ENCODE results near the gene DUSP22. TPM values are rescaled to one million over a fixed set of nuclear protein-coding genes. Genes with fewer than 3 reads are reported as not detected.

DUSP22 gene
- total RNA-seq, 1 donor = 37.7 TPM

DNA sequence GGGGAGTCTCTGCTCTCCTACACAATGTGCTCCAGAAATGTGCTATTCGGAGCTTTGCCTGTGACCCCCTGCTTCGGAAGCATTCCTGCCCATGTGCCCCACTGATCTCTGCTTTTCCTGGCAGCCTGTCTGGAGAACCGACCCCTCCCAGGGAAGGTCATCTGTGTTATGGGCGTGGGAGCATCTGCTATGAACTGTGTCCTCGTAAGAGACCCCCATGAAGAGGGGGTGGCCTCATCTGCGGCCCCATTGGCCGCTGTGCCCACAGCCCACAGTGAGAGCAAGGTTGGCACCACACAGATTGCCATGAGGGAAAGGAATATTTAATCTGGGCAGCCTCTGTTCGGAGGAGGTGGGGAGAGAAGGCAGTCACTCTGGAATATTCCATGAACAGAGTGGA is 66.6 kb downstream of the DUSP22 start:
- H3K4me1 ChIP-seq (ENCODE audit: insufficient read depth, low read length) = peaks cover 48% of the 10 kb centered on the region
- no peaks in the 10 kb centered on the region for H3K9me3 ChIP-seq (ENCODE audit: low read depth, low read length)
- no peaks in the 10 kb centered on the region for H3K27me3 ChIP-seq (ENCODE audit: insufficient read depth, low read length)
- no peak overlapping the region for H3K4me3 ChIP-seq (ENCODE audit: low read length)

DNA sequence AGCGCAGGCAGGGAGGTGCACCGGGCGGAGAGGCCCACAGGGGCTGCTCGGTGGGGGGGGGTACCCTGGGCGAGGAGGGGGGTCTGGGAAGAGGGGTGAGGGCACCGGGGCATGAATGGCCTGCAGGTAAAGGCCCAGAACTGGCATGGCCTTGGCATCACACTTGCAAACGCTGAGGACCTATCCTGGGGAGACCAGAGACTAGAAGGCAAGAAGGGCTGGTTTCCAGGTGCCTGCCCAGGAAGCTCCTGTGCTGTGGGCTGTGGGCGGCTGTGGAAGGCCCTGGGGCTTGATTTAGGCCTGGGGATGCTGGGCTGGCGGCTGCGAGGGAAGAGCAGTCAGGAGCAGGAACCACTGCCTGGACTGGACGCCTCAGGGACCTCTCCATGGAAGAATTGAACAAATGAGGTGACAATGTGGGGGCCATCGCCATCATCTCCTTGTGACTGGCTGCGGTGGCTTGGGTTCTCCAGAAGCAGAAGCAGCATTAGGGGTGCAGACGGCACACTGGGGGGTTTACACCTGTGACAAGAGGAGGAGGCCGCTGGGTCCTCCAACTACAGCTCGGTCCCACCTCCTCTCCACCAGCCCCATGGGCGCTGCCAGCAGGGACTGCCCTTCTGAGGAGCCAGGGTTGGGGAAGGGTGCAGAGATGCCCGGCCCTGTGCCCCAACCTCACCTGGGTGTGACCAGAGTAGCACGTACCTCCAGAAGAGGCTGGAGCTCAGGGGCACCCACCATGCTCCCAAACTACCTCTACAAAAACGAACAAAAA is 67.2 kb downstream of the DUSP22 start:
- Histone ChIP-seq H3K4me1 (ENCODE audit: insufficient read depth, low read length) (peaks cover 48% of the 10 kb centered on the region), H3K4me3 (ENCODE audit: low read length) (no peak overlapping the region), H3K27me3 (ENCODE audit: insufficient read depth, low read length) (no peaks in the 10 kb centered on the region), H3K9me3 (ENCODE audit: low read depth, low read length) (no peaks in the 10 kb centered on the region)

GRCh38 chr6:360349-360748 is 68.1 kb downstream of the DUSP22 start:
- Histone ChIP-seq H3K4me3 (ENCODE audit: low read length) (no peak overlapping the region), H3K27me3 (ENCODE audit: insufficient read depth, low read length) (no peaks in the 10 kb centered on the region), H3K4me1 (ENCODE audit: insufficient read depth, low read length) (peaks cover 46% of the 10 kb centered on the region), H3K9me3 (ENCODE audit: low read depth, low read length) (no peaks in the 10 kb centered on the region)

DNA sequence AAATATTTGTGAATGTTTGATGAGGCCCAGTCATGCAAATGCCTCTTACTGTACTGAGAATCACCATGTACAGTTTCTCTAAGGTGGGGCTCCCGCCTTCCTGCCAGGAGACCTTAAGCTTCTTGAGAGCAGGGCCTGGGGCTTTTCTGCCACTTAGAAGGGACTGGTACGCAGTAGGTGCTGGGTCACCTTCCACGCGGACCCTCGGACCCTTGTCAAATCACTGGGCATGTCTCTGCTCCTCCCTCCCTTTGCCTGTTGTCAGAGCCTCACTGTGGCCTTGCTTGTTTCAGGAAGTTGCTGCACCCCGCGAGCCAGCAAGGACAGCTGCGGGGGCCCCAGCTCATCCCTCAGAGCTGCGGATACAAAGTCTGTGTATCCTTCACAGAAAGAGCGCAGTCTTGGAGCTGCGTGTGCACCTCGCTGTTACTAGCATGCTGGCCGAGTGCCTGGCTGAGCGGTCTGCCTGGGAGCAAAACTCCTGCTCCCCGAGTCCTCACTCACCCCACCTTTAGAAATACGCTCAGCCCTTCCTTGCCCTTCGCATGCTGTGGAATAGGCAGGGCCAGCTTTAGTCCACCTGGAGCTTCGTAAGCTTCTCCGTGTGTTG is 68.6 kb downstream of the DUSP22 start:
- Histone ChIP-seq H3K27me3 (ENCODE audit: insufficient read depth, low read length) (no peaks in the 10 kb centered on the region), H3K4me3 (ENCODE audit: low read length) (no peak overlapping the region), H3K9me3 (ENCODE audit: low read depth, low read length) (no peaks in the 10 kb centered on the region), H3K4me1 (ENCODE audit: insufficient read depth, low read length) (peaks cover 41% of the 10 kb centered on the region)

DNA sequence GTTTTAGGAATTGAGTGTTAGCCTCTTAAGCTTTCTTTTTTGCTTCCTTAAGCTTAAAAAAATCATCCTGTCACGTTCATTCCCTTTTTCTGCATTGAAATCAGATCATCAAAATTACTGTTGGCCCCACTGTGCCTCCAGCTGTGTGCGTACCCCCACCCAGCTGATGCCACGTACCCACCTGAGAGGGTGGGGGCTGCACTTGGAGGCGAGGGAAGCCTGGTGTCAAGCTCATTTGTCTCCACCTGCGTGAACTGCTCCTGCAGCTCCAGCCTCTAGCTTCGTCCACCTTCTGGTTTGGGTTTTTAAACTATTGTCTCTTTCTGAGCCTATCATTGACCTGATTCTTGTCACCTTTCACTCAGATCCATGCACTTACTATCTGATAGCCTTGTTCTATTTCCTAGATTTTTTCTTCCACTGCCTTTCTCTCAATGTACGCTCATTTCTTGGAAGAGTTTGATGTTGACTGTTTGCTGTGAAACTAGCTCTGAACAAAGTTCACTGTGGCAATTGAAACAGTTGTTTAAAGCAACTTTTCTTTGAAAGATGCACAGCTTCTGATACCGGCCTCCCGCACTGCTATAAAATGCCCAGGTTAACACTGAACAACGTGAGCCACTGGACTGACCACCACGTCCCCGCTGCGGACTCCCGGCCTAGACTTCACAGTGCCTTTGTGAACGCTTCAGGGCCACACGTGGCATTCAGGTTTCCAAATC is 69.3 kb downstream of the DUSP22 start:
- Histone ChIP-seq H3K9me3 (ENCODE audit: low read depth, low read length) (no peaks in the 10 kb centered on the region), H3K27me3 (ENCODE audit: insufficient read depth, low read length) (no peaks in the 10 kb centered on the region), H3K4me1 (ENCODE audit: insufficient read depth, low read length) (peaks cover 34% of the 10 kb centered on the region), H3K4me3 (ENCODE audit: low read length) (no peak overlapping the region)

GRCh38 chr6:362231-362923 is 70.1 kb downstream of the DUSP22 start:
- no peaks in the 10 kb centered on the region for H3K9me3 ChIP-seq (ENCODE audit: low read depth, low read length)
- no peak overlapping the region for H3K4me3 ChIP-seq (ENCODE audit: low read length)
- no peaks in the 10 kb centered on the region for H3K27me3 ChIP-seq (ENCODE audit: insufficient read depth, low read length)
- peaks cover 26% of the 10 kb centered on the region for H3K4me1 ChIP-seq (ENCODE audit: insufficient read depth, low read length)

DNA sequence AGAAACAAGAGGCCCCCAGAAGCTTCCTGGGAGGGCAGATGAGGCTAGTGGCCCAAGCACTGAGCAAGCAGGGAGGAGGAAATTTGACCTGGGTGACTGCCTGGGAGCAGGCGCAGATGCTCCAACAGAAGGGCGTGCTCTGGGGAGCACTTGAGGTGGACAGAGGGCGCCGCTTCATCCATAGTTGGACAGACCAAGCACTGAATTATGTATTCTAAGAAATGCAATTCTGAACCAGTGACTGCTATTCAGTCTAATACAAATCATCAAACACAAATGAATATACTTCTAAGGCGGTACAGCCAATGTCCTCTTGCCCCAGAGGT is 70.6 kb downstream of the DUSP22 start:
- H3K9me3 ChIP-seq (ENCODE audit: low read depth, low read length) = no peaks in the 10 kb centered on the region
- no peak overlapping the region for H3K4me3 ChIP-seq (ENCODE audit: low read length)
- H3K4me1 ChIP-seq (ENCODE audit: insufficient read depth, low read length) = peaks cover 21% of the 10 kb centered on the region
- no peaks in the 10 kb centered on the region for H3K27me3 ChIP-seq (ENCODE audit: insufficient read depth, low read length)

- Histone ChIP-seq H3K27me3 (ENCODE audit: insufficient read depth, low read length) (no peaks in the 10 kb centered on the region), H3K4me1 (ENCODE audit: insufficient read depth, low read length) (peaks cover 17% of the 10 kb centered on the region), H3K4me3 (ENCODE audit: low read length) (no peak overlapping the region), H3K9me3 (ENCODE audit: low read depth, low read length) (no peaks in the 10 kb centered on the region)
Observed at GRCh38 chr6:363291-363690, 71.0 kb downstream of the DUSP22 start.

- Histone ChIP-seq H3K9me3 (ENCODE audit: low read depth, low read length) (no peaks in the 10 kb centered on the region), H3K4me1 (ENCODE audit: insufficient read depth, low read length) (peaks cover 10% of the 10 kb centered on the region), H3K4me3 (ENCODE audit: low read length) (no peak overlapping the region), H3K27me3 (ENCODE audit: insufficient read depth, low read length) (no peaks in the 10 kb centered on the region)
Observed at GRCh38 chr6:363909-364308, 71.6 kb downstream of the DUSP22 start.

GRCh38 chr6:364609-365540 is 72.6 kb downstream of the DUSP22 start:
- Histone ChIP-seq H3K4me3 (ENCODE audit: low read length) (no peak overlapping the region), H3K4me1 (ENCODE audit: insufficient read depth, low read length) (peaks cover 9% of the 10 kb centered on the region), H3K9me3 (ENCODE audit: low read depth, low read length) (no peaks in the 10 kb centered on the region), H3K27me3 (ENCODE audit: insufficient read depth, low read length) (no peaks in the 10 kb centered on the region)

DNA sequence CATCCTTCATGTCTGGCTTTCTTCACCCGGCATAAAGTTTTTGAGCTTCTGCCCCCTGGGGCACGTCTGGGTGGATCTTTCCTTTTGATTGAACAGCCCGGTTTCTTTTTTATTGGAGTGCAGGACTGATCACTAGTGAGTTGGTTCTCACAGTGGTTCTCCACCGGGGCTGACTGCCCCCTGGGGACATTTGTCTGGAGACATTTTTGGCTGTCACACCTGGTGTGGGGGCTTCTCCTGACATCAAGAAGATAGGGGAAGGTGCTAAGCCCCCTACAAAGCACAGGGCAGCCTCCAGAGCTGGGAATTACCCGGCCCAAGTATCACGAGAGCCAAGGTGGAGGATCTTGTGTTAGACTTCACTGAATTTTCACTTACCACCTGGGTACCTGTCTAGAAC is 73.5 kb downstream of the DUSP22 start:
- H3K9me3 ChIP-seq (ENCODE audit: low read depth, low read length) = no peaks in the 10 kb centered on the region
- H3K4me3 ChIP-seq (ENCODE audit: low read length) = no peak overlapping the region
- H3K27me3 ChIP-seq (ENCODE audit: insufficient read depth, low read length) = no peaks in the 10 kb centered on the region
- H3K4me1 ChIP-seq (ENCODE audit: insufficient read depth, low read length) = peaks cover 7% of the 10 kb centered on the region

- no peaks in the 10 kb centered on the region for H3K9me3 ChIP-seq (ENCODE audit: low read depth, low read length)
Observed at GRCh38 chr6:366389-367297, 74.4 kb downstream of the DUSP22 start.

DNA sequence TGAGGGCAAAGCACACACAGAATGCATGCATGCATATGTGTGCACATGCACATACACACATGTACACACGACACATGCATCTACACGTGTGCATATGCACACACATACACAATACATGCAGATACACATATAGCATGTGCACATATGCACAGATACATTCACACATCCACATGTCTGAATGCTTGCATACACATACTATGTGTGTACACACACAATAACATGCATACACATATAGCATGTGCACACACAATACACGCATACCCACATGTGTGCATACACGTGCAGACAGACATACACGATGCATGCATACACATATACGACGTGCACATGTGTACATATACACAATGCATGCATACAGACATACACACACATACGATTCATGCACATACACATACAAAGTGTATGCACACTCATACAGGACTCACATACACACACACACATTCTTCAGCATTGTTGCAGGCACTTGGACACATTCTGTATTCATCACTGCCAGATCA is 75.1 kb downstream of the DUSP22 start:
- no peaks in the 10 kb centered on the region for H3K9me3 ChIP-seq (ENCODE audit: low read depth, low read length)

More at GRCh38 chr6:366389-367297, 74.4 kb downstream of the DUSP22 start:
- Histone ChIP-seq H3K4me1 (ENCODE audit: insufficient read depth, low read length) (peaks cover 4% of the 10 kb centered on the region), H3K4me3 (ENCODE audit: low read length) (no peak overlapping the region), H3K27me3 (ENCODE audit: insufficient read depth, low read length) (no peaks in the 10 kb centered on the region)

More for the DNA sequence above, 75.1 kb downstream of the DUSP22 start:
- H3K4me3 ChIP-seq (ENCODE audit: low read length) = no peak overlapping the region
- peaks cover 6% of the 10 kb centered on the region for H3K4me1 ChIP-seq (ENCODE audit: insufficient read depth, low read length)
- no peaks in the 10 kb centered on the region for H3K27me3 ChIP-seq (ENCODE audit: insufficient read depth, low read length)

All from mononuclear cell (primary cell).